GM23338 (cell line): ENCODE measurements around the gene GPRC6A. TPM values are rescaled to one million over a fixed set of nuclear protein-coding genes. Genes with fewer than 3 reads are reported as not detected.

Source experiments
- ATAC-seq: fragments of 200-7000 bp; cut with Tn5 transposase; 3 replicates; pipeline ENCODE4 v1.9.1; 2020
- DNase-seq: peaks from one replicate; pipeline ENCODE4 v3.0.0-alpha.2; 2015; ENCODE audit warnings: low spot score
- H2AFZ ChIP-seq: fragments of 200-600 bp; sonication (generic); 2 replicates; pipeline ENCODE4 v1.8.0; 2016; ENCODE audit warnings: antibody characterized with exemption, mild to moderate bottlenecking, moderate library complexity
- H3F3A ChIP-seq: fragments of 200-600 bp; sonication (generic); replicated peaks from 2 replicates; pipeline ENCODE4 v1.8.0; 2017; ENCODE audit warnings: antibody characterized with exemption, mixed run types, low read depth
- H3K27ac ChIP-seq: fragments of 200-600 bp; sonication (generic); 2 replicates; pipeline ENCODE4 v1.6.1; 2016; ENCODE audit warnings: low read depth
- H3K27me3 ChIP-seq: fragments of 200-600 bp; sonication (generic); 2 replicates; pipeline ENCODE4 v1.8.0; 2016; ENCODE audit warnings: mild to moderate bottlenecking, mixed run types, moderate library complexity; ENCODE audit not compliant: insufficient read depth
- H3K36me3 ChIP-seq: fragments of 200-600 bp; sonication (generic); 2 replicates; pipeline ENCODE4 v1.8.0; 2016; ENCODE audit warnings: mild to moderate bottlenecking; ENCODE audit not compliant: insufficient read depth
- H3K4me1 ChIP-seq: fragments of 200-600 bp; sonication (generic); 2 replicates; pipeline ENCODE4 v1.8.0; 2016; ENCODE audit warnings: mild to moderate bottlenecking, moderate library complexity; ENCODE audit not compliant: insufficient read depth
- H3K4me2 ChIP-seq: fragments of 200-600 bp; sonication (generic); 2 replicates; pipeline ENCODE4 v1.7.1; 2017; ENCODE audit warnings: mixed run types
- H3K4me3 ChIP-seq: fragments of 200-600 bp; sonication (generic); 2 replicates; pipeline ENCODE4 v1.6.1; 2016; ENCODE audit warnings: mixed run types
- H3K79me2 ChIP-seq: fragments of 200-600 bp; sonication (generic); replicated peaks from 2 replicates; pipeline ENCODE4 v1.8.0; 2017; ENCODE audit warnings: mild to moderate bottlenecking; ENCODE audit not compliant: insufficient read depth
- H3K9me2 ChIP-seq: fragments of 200-600 bp; sonication (generic); 2 replicates; pipeline ENCODE4 v1.8.0; 2017; ENCODE audit not compliant: insufficient read depth
- H4K20me1 ChIP-seq: fragments of 200-600 bp; sonication (generic); replicated peaks from 2 replicates; pipeline ENCODE4 v1.8.0; 2017; ENCODE audit warnings: mild to moderate bottlenecking; ENCODE audit not compliant: insufficient read depth
- H3K27ac Mint-ChIP-seq: 2 replicates; pipeline ENCODE4 v1.8.0; 2020; ENCODE audit warnings: inconsistent platforms, mild to moderate bottlenecking, moderate library complexity, mixed read lengths
- H3K27me3 Mint-ChIP-seq: 3 replicates; pipeline ENCODE4 v1.8.0; 2022; ENCODE audit warnings: low read depth, mild to moderate bottlenecking, moderate library complexity, mixed read lengths, inconsistent platforms; ENCODE audit not compliant: insufficient read depth, poor library complexity
- H3K36me3 Mint-ChIP-seq: 3 replicates; pipeline ENCODE4 v1.8.0; 2021; ENCODE audit warnings: low read depth, mild to moderate bottlenecking, inconsistent platforms, moderate library complexity, mixed read lengths
- H3K4me1 Mint-ChIP-seq: 3 replicates; pipeline ENCODE4 v1.8.0; 2020; ENCODE audit warnings: mild to moderate bottlenecking, inconsistent platforms, mixed read lengths
- H3K4me3 Mint-ChIP-seq: 3 replicates; pipeline ENCODE4 v1.8.0; 2021; ENCODE audit warnings: moderate library complexity, mild to moderate bottlenecking, inconsistent platforms, mixed read lengths
- H3K9me3 Mint-ChIP-seq: 3 replicates; pipeline ENCODE4 v1.8.0; 2020; ENCODE audit warnings: moderate library complexity, mild to moderate bottlenecking, inconsistent platforms, mixed read lengths
- EZH2 ChIP-seq: fragments of 200-600 bp; sonication (generic); IDR thresholded peaks from one replicate; pipeline ENCODE4 v1.8.0; 2017; ENCODE audit warnings: antibody characterized with exemption, mild to moderate bottlenecking, low read depth; ENCODE audit not compliant: unreplicated experiment
- EZH2phosphoT487 ChIP-seq: fragments of 200-600 bp; sonication (generic); IDR thresholded peaks from one replicate; pipeline ENCODE4 v1.8.1; 2018; ENCODE audit warnings: antibody characterized with exemption; ENCODE audit not compliant: unreplicated experiment
- ZNF114 ChIP-seq: fragments of 250-450 bp; sonication (Bioruptor Pico); IDR thresholded peaks from 2 replicates; pipeline ENCODE4 v1.5.0; 2020; ENCODE audit warnings: mild to moderate bottlenecking, moderate library complexity
- ZNF331 ChIP-seq: fragments of 250-450 bp; sonication (Bioruptor Pico); IDR thresholded peaks from 2 replicates; pipeline ENCODE4 v1.5.0; 2020; ENCODE audit warnings: low read depth, mild to moderate bottlenecking, moderate library complexity
- polyA plus RNA-seq: library from polyadenylated mRNA; unstranded; fragments of >200 nt; fragmentation: Nextera tagmentation; extraction: Ambion mirVana; gene quantifications from 2 replicates; pipeline ENCODE4 v1.2.1, GENCODE V29; 2016
- total RNA-seq: library from RNA; depleted of rRNA; stranded (reverse); fragments of >200 nt; shearing (Covaris generic); gene quantifications from 2 replicates; pipeline ENCODE4 v1.2.3, GENCODE V29; 2014
- TF ChIP-seq, protein P1 (sequence below): IDR thresholded peaks from one replicate; pipeline ENCODE4 v1.6.1; 2018; ENCODE audit warnings: antibody characterized with exemption; ENCODE audit not compliant: unreplicated experiment
- TF ChIP-seq, protein P2 (sequence below): IDR thresholded peaks from 2 replicates; pipeline ENCODE4 v1.6.1; 2016; ENCODE audit warnings: antibody characterized with exemption
- TF ChIP-seq, protein P3 (sequence below), 2 experiments: fragments of 200-600 bp in 1 of 2; sonication (generic) in 1 of 2; conservative IDR thresholded peaks; 2 replicates each; pipeline versions ENCODE4 v1.5.1 to v1.6.1; 2016 to 2017; ENCODE audit warnings: antibody characterized with exemption in 2 of 2, low read depth in 2 of 2, mild to moderate bottlenecking in 2 of 2, moderate library complexity in 1 of 2

GPRC6A gene
- total and polyA plus RNA-seq, 2 experiments from 2014 or later, result 0.21 to 0.45 TPM

DNA sequence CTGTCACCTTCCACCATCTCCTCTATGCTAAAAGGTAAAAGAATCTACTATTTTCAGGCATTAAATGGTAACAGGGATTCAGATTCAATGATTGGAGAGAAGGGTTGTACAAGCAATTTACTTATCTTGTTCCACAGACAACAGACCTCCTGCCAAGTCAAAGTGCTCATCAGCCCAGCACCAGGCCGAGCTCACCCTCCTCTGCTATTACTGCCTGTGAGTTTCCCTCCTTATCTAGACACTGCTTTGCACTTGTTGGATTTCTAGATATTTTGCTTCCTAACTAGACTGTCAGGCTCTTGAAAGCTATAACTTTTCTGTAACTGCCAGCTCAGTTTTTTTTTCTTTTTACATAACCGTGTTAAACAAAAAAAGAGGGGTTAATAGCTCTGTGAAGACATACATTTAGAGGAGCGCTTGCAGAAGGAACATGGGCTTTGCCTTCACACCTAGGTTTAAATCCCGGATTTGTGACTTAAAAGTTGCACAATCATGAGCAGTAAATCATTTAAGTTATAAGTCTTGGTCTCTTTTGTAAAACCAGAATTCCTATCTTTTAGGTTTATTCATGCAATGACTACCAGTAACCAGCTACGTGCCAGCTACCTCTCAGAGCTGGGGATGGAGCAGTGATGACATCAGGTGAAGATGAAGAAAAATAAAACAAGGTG, 62.2 kb downstream of the GPRC6A start:
- Histone ChIP-seq H3K9me2 (no peaks in the 10 kb centered on the region), H3K4me1 (peaks cover 20% of the 10 kb centered on the region), H2AFZ (no peak overlapping the region), H3F3A (no peaks in the 10 kb centered on the region), H3K27ac (no peak overlapping the region), H3K27me3 (peaks cover 48% of the 10 kb centered on the region), H3K4me2 (no peak overlapping the region), H4K20me1 (no peaks in the 10 kb centered on the region), H3K36me3 (no peaks in the 10 kb centered on the region), H3K79me2 (no peaks in the 10 kb centered on the region), H3K4me3 (no peak overlapping the region)
- no peaks in the 10 kb centered on the region for H3K9me3 Mint-ChIP-seq
- no peak overlapping the region for H3K27ac Mint-ChIP-seq
- peak overlapping the region; percentile 76; the same call in 2 of the 3 replicates for H3K4me3 Mint-ChIP-seq
- no peaks in the 10 kb centered on the region; the same call in 2 of the 3 replicates for H3K36me3 Mint-ChIP-seq
- peaks cover 31% of the 10 kb centered on the region for H3K27me3 Mint-ChIP-seq
- ATAC-seq (no peak), DNase-seq (no peak)
- TF ChIP-seq EZH2, result no peak
- TF ChIP-seq ZNF114 (CRISPR knock-in tag), result no peak
- no peak for TF ChIP-seq ZNF331 (CRISPR knock-in tag)
- TF ChIP-seq, protein P1, sequence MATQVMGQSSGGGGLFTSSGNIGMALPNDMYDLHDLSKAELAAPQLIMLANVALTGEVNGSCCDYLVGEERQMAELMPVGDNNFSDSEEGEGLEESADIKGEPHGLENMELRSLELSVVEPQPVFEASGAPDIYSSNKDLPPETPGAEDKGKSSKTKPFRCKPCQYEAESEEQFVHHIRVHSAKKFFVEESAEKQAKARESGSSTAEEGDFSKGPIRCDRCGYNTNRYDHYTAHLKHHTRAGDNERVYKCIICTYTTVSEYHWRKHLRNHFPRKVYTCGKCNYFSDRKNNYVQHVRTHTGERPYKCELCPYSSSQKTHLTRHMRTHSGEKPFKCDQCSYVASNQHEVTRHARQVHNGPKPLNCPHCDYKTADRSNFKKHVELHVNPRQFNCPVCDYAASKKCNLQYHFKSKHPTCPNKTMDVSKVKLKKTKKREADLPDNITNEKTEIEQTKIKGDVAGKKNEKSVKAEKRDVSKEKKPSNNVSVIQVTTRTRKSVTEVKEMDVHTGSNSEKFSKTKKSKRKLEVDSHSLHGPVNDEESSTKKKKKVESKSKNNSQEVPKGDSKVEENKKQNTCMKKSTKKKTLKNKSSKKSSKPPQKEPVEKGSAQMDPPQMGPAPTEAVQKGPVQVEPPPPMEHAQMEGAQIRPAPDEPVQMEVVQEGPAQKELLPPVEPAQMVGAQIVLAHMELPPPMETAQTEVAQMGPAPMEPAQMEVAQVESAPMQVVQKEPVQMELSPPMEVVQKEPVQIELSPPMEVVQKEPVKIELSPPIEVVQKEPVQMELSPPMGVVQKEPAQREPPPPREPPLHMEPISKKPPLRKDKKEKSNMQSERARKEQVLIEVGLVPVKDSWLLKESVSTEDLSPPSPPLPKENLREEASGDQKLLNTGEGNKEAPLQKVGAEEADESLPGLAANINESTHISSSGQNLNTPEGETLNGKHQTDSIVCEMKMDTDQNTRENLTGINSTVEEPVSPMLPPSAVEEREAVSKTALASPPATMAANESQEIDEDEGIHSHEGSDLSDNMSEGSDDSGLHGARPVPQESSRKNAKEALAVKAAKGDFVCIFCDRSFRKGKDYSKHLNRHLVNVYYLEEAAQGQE, result no peak
- TF ChIP-seq, protein P2, sequence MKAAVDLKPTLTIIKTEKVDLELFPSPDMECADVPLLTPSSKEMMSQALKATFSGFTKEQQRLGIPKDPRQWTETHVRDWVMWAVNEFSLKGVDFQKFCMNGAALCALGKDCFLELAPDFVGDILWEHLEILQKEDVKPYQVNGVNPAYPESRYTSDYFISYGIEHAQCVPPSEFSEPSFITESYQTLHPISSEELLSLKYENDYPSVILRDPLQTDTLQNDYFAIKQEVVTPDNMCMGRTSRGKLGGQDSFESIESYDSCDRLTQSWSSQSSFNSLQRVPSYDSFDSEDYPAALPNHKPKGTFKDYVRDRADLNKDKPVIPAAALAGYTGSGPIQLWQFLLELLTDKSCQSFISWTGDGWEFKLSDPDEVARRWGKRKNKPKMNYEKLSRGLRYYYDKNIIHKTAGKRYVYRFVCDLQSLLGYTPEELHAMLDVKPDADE, result no peak
- H3K4me1 Mint-ChIP-seq, result peaks cover 17% of the 10 kb centered on the region

DNA sequence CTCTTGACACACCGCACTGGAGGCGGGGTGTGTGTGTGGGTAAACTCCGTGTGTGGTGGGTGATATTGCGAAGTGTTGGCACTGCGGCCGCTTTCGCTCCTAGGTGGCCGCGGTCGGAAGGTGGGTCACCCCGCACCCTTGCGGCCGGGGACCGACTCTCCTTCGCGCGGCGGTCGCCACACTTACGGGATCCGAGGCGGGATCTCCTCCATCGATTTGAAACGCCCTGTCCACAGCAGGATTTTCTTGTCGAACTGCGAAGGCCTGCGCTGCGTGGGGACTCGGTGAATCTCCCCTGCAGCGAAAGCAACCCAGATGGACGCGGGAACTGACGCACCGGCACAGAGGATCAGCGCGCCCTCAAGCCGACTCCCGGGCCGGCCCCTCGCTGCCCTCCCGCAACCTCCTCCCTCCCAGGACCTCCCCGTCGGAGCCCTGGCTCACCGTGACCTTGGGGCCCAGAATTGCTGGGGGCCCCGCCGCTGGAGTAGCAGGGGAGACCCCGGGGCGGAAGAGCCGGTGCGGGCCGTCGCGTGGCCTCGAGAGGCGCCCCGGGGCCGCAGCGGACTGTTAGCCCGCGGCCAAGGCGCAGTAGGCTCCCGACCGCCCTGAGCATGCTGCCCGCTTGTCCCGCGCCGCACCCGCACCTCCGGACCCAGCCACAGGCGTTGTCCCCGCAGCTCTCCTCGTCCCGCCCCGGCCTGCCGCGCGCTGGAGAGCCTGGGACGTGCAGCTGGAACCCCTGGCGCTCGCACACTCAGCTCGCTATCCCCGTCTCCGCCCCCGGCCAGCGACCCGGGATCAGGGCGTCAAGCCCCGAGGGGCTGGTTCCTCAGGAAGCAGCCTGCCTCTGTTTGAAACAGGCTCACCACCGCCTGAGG, 63.7 kb downstream of the GPRC6A start, which contains the start of gene FAM162B:
Gene FAM162B (minus strand): TSS at position 759 of the 881 bp plus-strand sequence. CDS start 143 bp downstream, at position 616.
- Histone ChIP-seq H3K27me3 (peaks cover 48% of the 10 kb centered on the region), H3K36me3 (no peaks in the 10 kb centered on the region), H3K4me2 (peak within 1 kb of the TSS; percentile 88), H4K20me1 (no peaks in the 10 kb centered on the region), H3F3A (no peaks in the 10 kb centered on the region), H3K9me2 (no peaks in the 10 kb centered on the region), H2AFZ (peak within 1 kb of the TSS; percentile 96), H3K79me2 (no peaks in the 10 kb centered on the region), H3K27ac (no peak within 1 kb of the TSS), H3K4me1 (peaks cover 20% of the 10 kb centered on the region), H3K4me3 (peak within 1 kb of the TSS; percentile 68)
- Mint-ChIP-seq H3K27me3 (peaks cover 31% of the 10 kb centered on the region), H3K4me1 (peaks cover 17% of the 10 kb centered on the region), H3K27ac (no peak within 1 kb of the TSS), H3K9me3 (no peaks in the 10 kb centered on the region), H3K4me3 (peak within 1 kb of the TSS; percentile 76), H3K36me3 (no peaks in the 10 kb centered on the region; the same call in 2 of the 3 replicates)
- ATAC-seq (peak; percentile 83), DNase-seq (peak; percentile 75)
- TF ChIP-seq, protein P1, result no peak
- TF ChIP-seq, protein P3, sequence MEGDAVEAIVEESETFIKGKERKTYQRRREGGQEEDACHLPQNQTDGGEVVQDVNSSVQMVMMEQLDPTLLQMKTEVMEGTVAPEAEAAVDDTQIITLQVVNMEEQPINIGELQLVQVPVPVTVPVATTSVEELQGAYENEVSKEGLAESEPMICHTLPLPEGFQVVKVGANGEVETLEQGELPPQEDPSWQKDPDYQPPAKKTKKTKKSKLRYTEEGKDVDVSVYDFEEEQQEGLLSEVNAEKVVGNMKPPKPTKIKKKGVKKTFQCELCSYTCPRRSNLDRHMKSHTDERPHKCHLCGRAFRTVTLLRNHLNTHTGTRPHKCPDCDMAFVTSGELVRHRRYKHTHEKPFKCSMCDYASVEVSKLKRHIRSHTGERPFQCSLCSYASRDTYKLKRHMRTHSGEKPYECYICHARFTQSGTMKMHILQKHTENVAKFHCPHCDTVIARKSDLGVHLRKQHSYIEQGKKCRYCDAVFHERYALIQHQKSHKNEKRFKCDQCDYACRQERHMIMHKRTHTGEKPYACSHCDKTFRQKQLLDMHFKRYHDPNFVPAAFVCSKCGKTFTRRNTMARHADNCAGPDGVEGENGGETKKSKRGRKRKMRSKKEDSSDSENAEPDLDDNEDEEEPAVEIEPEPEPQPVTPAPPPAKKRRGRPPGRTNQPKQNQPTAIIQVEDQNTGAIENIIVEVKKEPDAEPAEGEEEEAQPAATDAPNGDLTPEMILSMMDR (conservative IDR thresholded peaks at IDR 0.05; ENCODE audit: low read depth in 2 of 2), result peak in 1 of 2 experiments; percentile 9; a peak in 1 of 4 replicates
- TF ChIP-seq EZH2, result peak; percentile 65
- no peak for TF ChIP-seq EZH2phosphoT487
- TF ChIP-seq ZNF331 (CRISPR knock-in tag), result no peak
